Sigmoid colon (tissue), 3 donors: Measurements from ENCODE around the gene ZNF17.

Experiments used
- POLR2A ChIP-seq, 2 donors: fragments of 450-650 bp; IDR thresholded peaks; one replicate each; pipeline ENCODE4 v1.6.1; 2016; ENCODE audit warnings: antibody characterized with exemption in 2 of 2, mild to moderate bottlenecking in 2 of 2, moderate library complexity in 2 of 2
- TF ChIP-seq, protein P1 (sequence below), 4 experiments: fragments of 450-650 bp in 3 of 4; fragments of 200-600 bp in 1 of 4; IDR thresholded peaks; one replicate each; pipeline ENCODE4 v1.5.1; 2016 to 2019; ENCODE audit warnings: antibody characterized with exemption in 4 of 4, mild to moderate bottlenecking in 3 of 4, moderate library complexity in 2 of 4

DNA sequence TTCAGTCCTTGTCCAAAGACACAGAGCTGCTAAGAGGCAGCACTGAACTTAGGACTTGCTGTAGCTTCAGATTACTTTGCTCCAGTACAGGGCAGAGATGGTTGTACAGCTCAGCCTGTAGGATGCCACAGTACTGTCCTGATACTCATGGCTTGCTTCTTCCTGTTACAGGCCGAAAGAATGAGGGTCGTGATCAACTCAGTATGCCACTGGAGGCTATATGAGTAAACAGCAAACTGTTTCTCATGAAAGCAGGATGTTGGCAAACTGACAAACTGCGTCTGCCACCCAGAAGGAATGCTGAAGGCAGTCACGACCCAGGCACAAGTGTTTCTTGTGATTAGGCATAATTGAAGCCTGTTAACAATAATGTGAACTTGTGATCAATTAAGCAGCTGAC is 27.0 kb downstream of the ZNF17 start:
- TF ChIP-seq, protein P1, sequence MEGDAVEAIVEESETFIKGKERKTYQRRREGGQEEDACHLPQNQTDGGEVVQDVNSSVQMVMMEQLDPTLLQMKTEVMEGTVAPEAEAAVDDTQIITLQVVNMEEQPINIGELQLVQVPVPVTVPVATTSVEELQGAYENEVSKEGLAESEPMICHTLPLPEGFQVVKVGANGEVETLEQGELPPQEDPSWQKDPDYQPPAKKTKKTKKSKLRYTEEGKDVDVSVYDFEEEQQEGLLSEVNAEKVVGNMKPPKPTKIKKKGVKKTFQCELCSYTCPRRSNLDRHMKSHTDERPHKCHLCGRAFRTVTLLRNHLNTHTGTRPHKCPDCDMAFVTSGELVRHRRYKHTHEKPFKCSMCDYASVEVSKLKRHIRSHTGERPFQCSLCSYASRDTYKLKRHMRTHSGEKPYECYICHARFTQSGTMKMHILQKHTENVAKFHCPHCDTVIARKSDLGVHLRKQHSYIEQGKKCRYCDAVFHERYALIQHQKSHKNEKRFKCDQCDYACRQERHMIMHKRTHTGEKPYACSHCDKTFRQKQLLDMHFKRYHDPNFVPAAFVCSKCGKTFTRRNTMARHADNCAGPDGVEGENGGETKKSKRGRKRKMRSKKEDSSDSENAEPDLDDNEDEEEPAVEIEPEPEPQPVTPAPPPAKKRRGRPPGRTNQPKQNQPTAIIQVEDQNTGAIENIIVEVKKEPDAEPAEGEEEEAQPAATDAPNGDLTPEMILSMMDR (IDR thresholded peaks at IDR 0.05) = no peak
- TF ChIP-seq POLR2A (IDR thresholded peaks at IDR 0.05) = no peak
